ENCODE data around the gene DEUP1. TPM values are rescaled to one million over a fixed set of nuclear protein-coding genes. Genes with fewer than 3 reads are reported as not detected.
"Not testable (repeated sequence)": the region's sequence is repeated elsewhere in the genome, so short reads cannot be mapped to it uniquely, and the experiment has no call there.

Gene DEUP1
- total RNA-seq, 1 donor = not detected

- no peak for DNase-seq (ENCODE audit: low read depth)
- no peak overlapping the region for H3K4me3 ChIP-seq (ENCODE audit: low read depth, low read length)
- no peak for TF ChIP-seq CTCF (IDR thresholded peaks at IDR 0.05; ENCODE audit: insufficient read depth, low read length)
Measured at GRCh38 chr11:93411705-93412104, 81.2 kb downstream of the DEUP1 start.

GRCh38 chr11:93432247-93432646, 101.7 kb downstream of the DEUP1 start:
- H3K4me3 ChIP-seq (ENCODE audit: low read depth, low read length) = no peak overlapping the region
- DNase-seq (ENCODE audit: low read depth) = no peak
- TF ChIP-seq CTCF (IDR thresholded peaks at IDR 0.05; ENCODE audit: insufficient read depth, low read length) = no peak

- not testable (repeated sequence) for DNase-seq (ENCODE audit: low read depth); H3K4me3 ChIP-seq (ENCODE audit: low read depth, low read length)
Measured at GRCh38 chr11:93443232-93443631, 112.7 kb downstream of the DEUP1 start.

GRCh38 chr11:93444617-93445073, 114.1 kb downstream of the DEUP1 start:
- no peak overlapping the region for H3K4me3 ChIP-seq (ENCODE audit: low read depth, low read length)
- TF ChIP-seq CTCF (IDR thresholded peaks at IDR 0.05; ENCODE audit: insufficient read depth, low read length) = no peak
- DNase-seq (ENCODE audit: low read depth) = no peak

- H3K4me3 ChIP-seq (ENCODE audit: low read depth, low read length) = no peak overlapping the region
- no peak for TF ChIP-seq CTCF (IDR thresholded peaks at IDR 0.05; ENCODE audit: insufficient read depth, low read length)
- DNase-seq (ENCODE audit: low read depth) = no peak
Measured at GRCh38 chr11:93458286-93458685, 127.7 kb downstream of the DEUP1 start.

GRCh38 chr11:93463666-93464065, 133.1 kb downstream of the DEUP1 start:
- DNase-seq (ENCODE audit: low read depth); H3K4me3 ChIP-seq (ENCODE audit: low read depth, low read length): not testable (repeated sequence)

GRCh38 chr11:93464927-93465540, 134.5 kb downstream of the DEUP1 start:
- DNase-seq (ENCODE audit: low read depth) = no peak
- no peak for TF ChIP-seq CTCF (IDR thresholded peaks at IDR 0.05; ENCODE audit: insufficient read depth, low read length)
- no peak overlapping the region for H3K4me3 ChIP-seq (ENCODE audit: low read depth, low read length)

- TF ChIP-seq CTCF (IDR thresholded peaks at IDR 0.05; ENCODE audit: insufficient read depth, low read length) = no peak
- H3K4me3 ChIP-seq (ENCODE audit: low read depth, low read length) = no peak overlapping the region
- no peak for DNase-seq (ENCODE audit: low read depth)
Measured at GRCh38 chr11:93467054-93467453, 136.5 kb downstream of the DEUP1 start.

All from fibroblast of the aortic adventitia (primary cell).